C4-2B (cell line): ENCODE results near the gene PLXDC1.

Experiments
- H3K27ac ChIP-seq: fragments of 450-650 bp; 2 replicates; pipeline ENCODE4 v1.5.1; 2017
- ZFX ChIP-seq: fragments of 450-650 bp; IDR thresholded peaks from 2 replicates; pipeline ENCODE4 v1.6.1; 2017
- TF ChIP-seq, protein P1 (sequence below): fragments of 450-650 bp; conservative IDR thresholded peaks from 2 replicates; pipeline ENCODE4 v1.5.1; 2017; ENCODE audit warnings: mild to moderate bottlenecking

The PLXDC1 gene

DNA sequence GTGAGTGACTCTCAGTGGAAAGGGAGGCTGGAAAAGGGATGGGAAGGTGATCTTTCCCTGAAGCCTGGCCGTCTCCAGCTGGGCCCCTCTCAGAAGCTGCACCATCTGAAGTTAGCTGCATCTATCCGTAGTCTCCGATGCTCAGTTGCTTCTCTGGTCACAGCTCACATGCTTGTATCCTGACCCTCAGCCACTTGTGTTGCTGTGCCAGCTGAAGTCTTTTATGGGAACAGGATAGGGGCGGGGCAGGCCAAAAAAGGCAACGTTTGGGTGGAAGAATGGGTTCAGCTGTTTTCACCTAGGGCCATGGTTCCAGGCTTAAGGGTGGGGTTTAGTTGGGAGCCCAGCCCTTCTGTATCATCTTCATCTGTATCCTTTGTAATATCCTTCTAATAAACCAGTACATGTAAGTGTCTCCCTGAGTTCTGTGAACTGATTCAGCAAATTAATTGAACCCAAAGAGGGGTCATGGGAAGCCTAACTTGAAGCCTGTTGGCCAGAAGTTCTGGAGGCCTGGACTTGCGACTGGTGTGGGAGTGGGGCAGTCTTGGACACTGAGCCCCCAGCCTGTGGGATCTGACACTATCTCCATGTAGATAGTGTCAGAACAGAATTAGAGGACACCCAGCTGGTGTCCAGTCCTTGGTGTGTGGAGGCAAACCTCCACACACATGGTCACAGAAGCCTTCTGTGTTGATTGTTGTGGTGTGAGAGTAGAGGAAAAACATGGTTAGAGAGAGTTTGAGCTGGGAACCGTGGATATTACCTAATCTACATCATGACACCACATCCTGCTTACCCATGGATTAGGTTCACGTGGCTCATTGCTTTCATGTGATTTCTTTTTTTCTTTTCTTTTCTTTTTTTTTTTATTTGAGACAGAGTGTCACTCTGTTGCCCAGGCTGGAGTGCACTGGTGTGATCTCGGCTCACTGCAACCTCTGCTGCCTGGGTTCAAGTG lies 135.0 kb downstream of the PLXDC1 start:
- TF ChIP-seq, protein P1, sequence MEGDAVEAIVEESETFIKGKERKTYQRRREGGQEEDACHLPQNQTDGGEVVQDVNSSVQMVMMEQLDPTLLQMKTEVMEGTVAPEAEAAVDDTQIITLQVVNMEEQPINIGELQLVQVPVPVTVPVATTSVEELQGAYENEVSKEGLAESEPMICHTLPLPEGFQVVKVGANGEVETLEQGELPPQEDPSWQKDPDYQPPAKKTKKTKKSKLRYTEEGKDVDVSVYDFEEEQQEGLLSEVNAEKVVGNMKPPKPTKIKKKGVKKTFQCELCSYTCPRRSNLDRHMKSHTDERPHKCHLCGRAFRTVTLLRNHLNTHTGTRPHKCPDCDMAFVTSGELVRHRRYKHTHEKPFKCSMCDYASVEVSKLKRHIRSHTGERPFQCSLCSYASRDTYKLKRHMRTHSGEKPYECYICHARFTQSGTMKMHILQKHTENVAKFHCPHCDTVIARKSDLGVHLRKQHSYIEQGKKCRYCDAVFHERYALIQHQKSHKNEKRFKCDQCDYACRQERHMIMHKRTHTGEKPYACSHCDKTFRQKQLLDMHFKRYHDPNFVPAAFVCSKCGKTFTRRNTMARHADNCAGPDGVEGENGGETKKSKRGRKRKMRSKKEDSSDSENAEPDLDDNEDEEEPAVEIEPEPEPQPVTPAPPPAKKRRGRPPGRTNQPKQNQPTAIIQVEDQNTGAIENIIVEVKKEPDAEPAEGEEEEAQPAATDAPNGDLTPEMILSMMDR = no peak
- TF ChIP-seq ZFX = no peak
- no peak overlapping the region for H3K27ac ChIP-seq

DNA sequence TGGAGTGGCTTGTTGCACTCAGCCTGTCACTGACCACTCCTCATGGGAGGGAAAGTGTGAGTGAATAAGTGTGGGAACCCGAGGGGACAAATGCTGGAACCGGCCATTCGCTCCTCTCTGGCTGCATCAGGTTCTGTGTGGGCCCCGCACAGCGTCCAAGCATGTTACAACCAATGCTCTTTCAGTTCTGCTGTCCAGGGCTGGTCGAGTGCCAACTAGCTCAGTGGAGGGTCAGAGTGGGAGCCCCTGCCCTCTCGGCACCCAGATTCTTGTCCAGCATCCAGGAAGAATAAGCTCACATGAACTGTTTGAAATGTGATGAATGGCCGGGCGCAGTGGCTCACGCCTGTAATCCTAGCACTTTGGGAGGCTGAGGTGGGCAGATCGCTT lies 135.9 kb downstream of the PLXDC1 start:
- no peak overlapping the region for H3K27ac ChIP-seq
- TF ChIP-seq ZFX = no peak
- TF ChIP-seq, protein P1 = no peak

GRCh38 chr17:39014795-39015545 lies 136.5 kb downstream of the PLXDC1 start:
- TF ChIP-seq, protein P1 = no peak
- no peak for TF ChIP-seq ZFX
- H3K27ac ChIP-seq = no peak overlapping the region

DNA sequence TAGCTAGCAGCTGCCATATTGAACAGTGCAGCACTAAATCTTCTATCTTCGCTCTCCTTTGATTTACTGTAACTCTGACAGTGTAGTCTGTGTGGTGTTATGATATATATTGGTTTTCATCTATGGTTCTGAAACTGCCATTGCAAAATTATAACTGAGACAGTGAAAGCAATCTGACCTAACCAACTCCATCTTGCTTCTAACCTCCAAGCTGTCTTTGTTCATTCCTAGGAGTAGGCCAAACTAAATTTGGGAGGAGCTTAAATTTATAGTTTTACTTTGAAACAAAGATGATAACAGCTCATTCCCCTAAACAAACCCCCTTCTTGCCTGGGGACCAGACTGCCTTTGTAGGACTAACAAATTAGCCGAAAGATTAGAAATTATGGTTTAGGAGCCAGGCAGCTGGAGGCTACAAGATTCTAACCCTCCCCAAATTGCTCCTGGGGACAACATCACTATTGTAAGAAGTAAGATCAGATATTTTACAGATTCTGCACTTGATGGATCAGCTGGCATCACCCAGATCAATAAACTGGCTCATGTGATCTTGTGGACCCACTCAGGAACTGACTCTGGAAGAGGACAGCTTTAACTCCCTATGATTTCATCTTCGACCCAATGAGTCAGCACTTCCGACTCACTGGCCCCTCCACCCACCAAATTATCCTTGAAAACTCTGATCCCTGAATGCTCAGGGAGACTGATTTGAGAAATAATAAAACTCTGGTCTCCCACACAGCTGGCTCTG lies 137.2 kb downstream of the PLXDC1 start:
- no peak overlapping the region for H3K27ac ChIP-seq
- TF ChIP-seq, protein P1 = no peak
